ENCODE measurements around the gene CSTF3.

Gene CSTF3

DNA sequence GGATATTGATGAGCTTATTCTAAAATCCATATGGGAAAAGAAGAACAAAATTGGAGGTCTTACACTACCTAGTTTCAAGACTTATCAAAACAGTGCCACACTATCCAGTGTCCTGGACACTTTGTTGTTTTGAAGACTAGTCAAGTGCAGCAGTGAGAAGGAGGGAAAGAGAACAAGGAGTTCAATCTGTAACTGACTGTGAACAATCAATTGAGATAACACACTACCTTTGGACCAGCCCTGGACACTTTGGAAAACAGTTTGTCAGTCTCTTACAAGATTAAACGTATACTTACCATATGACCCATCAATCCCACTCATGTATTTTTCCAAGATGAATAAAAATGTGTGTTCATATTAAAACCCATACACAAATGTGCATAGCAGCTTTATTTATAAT lies 10.0 kb upstream of the CSTF3 start:
- Histone ChIP-seq H3K27ac (ENCODE audit: low read depth, low read length) (no peak overlapping the region), H3K27me3 (ENCODE audit: control insufficient read depth, low read length) (no peaks in the 10 kb centered on the region), H3K4me2 (ENCODE audit: low read length) (no peak overlapping the region), H3K9me3 (ENCODE audit: control insufficient read depth, insufficient read depth, low read length) (no peaks in the 10 kb centered on the region), H3K9me2 (replicated peaks; ENCODE audit: control insufficient read depth, low read length) (no peaks in the 10 kb centered on the region), H3K36me3 (ENCODE audit: control insufficient read depth, low read length) (no peaks in the 10 kb centered on the region), H3K4me3 (ENCODE audit: low read length) (no peak overlapping the region), H3F3A (ENCODE audit: control insufficient read depth, insufficient read depth) (no peaks in the 10 kb centered on the region), H3K79me2 (ENCODE audit: control insufficient read depth, low read length) (peaks cover 13% of the 10 kb centered on the region; the same call in 1 of the 2 replicates), H3K4me1 (ENCODE audit: control insufficient read depth, low read length) (no peaks in the 10 kb centered on the region), H4K20me1 (ENCODE audit: control insufficient read depth, insufficient read depth, low read depth, low read length) (no peaks in the 10 kb centered on the region)
- TF ChIP-seq EZH2phosphoT487 (IDR thresholded peaks at IDR 0.05; ENCODE audit: borderline replicate concordance, low read length) = no peak
- TF ChIP-seq, protein P1, sequence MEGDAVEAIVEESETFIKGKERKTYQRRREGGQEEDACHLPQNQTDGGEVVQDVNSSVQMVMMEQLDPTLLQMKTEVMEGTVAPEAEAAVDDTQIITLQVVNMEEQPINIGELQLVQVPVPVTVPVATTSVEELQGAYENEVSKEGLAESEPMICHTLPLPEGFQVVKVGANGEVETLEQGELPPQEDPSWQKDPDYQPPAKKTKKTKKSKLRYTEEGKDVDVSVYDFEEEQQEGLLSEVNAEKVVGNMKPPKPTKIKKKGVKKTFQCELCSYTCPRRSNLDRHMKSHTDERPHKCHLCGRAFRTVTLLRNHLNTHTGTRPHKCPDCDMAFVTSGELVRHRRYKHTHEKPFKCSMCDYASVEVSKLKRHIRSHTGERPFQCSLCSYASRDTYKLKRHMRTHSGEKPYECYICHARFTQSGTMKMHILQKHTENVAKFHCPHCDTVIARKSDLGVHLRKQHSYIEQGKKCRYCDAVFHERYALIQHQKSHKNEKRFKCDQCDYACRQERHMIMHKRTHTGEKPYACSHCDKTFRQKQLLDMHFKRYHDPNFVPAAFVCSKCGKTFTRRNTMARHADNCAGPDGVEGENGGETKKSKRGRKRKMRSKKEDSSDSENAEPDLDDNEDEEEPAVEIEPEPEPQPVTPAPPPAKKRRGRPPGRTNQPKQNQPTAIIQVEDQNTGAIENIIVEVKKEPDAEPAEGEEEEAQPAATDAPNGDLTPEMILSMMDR (IDR thresholded peaks at IDR 0.05; ENCODE audit: low read depth, low read length, poor library complexity, severe bottlenecking) = no peak

DNA sequence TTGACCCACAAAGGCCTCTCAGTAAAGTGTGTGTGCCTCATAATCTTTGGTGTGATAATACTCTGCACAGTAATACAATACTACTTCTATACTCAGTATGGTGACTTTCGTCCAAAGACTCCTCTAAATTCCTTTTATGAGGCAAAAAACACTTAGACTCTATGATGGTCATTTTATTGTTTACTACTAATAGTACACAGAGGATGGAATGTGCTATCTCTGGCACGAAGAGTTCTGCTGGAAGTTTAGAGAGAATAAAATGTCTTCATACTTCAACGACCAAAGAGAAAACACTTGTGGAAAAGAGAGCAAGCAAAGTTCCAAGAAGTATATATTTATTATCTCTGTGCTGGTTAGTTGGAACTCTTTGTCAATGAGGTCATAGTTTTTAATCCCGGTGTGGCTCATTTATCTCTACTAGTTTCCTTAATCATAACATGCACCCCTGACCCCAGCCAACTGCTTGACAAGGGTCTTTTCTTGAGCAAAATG lies 7.5 kb upstream of the CSTF3 start:
- Histone ChIP-seq H3K79me2 (ENCODE audit: control insufficient read depth, low read length) (peaks cover 24% of the 10 kb centered on the region), H3K9me2 (replicated peaks; ENCODE audit: control insufficient read depth, low read length) (no peaks in the 10 kb centered on the region), H3K27ac (ENCODE audit: low read depth, low read length) (no peak overlapping the region), H3K4me2 (ENCODE audit: low read length) (no peak overlapping the region), H3K4me1 (ENCODE audit: control insufficient read depth, low read length) (no peaks in the 10 kb centered on the region), H3K4me3 (ENCODE audit: low read length) (no peak overlapping the region), H3K9me3 (ENCODE audit: control insufficient read depth, insufficient read depth, low read length) (no peaks in the 10 kb centered on the region), H4K20me1 (ENCODE audit: control insufficient read depth, insufficient read depth, low read depth, low read length) (no peaks in the 10 kb centered on the region), H3K27me3 (ENCODE audit: control insufficient read depth, low read length) (no peaks in the 10 kb centered on the region), H3F3A (ENCODE audit: control insufficient read depth, insufficient read depth) (no peaks in the 10 kb centered on the region; the same call in 1 of the 2 replicates), H3K36me3 (ENCODE audit: control insufficient read depth, low read length) (no peaks in the 10 kb centered on the region)
- TF ChIP-seq, protein P1 (IDR thresholded peaks at IDR 0.05; ENCODE audit: low read depth, low read length, poor library complexity, severe bottlenecking) = no peak
- TF ChIP-seq EZH2phosphoT487 (IDR thresholded peaks at IDR 0.05; ENCODE audit: borderline replicate concordance, low read length) = no peak

DNA sequence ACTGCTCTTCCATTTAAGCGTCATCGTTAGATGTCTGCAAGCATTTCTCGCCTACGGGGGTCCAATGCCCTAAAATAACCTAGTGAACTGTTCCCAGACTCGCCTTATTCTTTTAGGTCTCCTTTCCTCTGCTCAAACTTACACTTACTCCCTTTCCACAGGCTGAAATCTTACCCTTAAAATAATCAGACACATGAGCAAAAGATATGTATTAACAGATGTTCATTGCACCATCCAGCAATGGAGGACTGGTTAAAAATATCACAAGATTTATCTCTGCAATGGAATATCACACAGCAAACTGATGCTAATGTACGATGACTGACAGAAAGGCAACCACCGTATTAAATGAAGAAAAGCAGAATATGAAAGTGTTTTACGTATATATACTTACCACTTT lies 1.6 kb upstream of the CSTF3 start:
- TF ChIP-seq EZH2phosphoT487 (IDR thresholded peaks at IDR 0.05; ENCODE audit: borderline replicate concordance, low read length) = no peak
- TF ChIP-seq, protein P1 (IDR thresholded peaks at IDR 0.05; ENCODE audit: low read depth, low read length, poor library complexity, severe bottlenecking) = no peak
- H3K4me2 ChIP-seq (ENCODE audit: low read length) = peak overlapping the region; percentile 81

More for the DNA sequence above, 1.6 kb upstream of the CSTF3 start:
- peaks cover 5% of the 10 kb centered on the region; the same call in 1 of the 2 replicates for H3F3A ChIP-seq (ENCODE audit: control insufficient read depth, insufficient read depth)
- no peaks in the 10 kb centered on the region for H3K27me3 ChIP-seq (ENCODE audit: control insufficient read depth, low read length)
- H3K4me3 ChIP-seq (ENCODE audit: low read length) = peak overlapping the region; percentile 94
- no peaks in the 10 kb centered on the region for H3K9me2 ChIP-seq (replicated peaks; ENCODE audit: control insufficient read depth, low read length)
- H3K79me2 ChIP-seq (ENCODE audit: control insufficient read depth, low read length) = peaks cover 75% of the 10 kb centered on the region
- no peak overlapping the region for H3K27ac ChIP-seq (ENCODE audit: low read depth, low read length)
- H3K9me3 ChIP-seq (ENCODE audit: control insufficient read depth, insufficient read depth, low read length) = no peaks in the 10 kb centered on the region
- peaks cover 37% of the 10 kb centered on the region for H3K4me1 ChIP-seq (ENCODE audit: control insufficient read depth, low read length)
- peaks cover 36% of the 10 kb centered on the region for H3K36me3 ChIP-seq (ENCODE audit: control insufficient read depth, low read length)
- no peaks in the 10 kb centered on the region for H4K20me1 ChIP-seq (ENCODE audit: control insufficient read depth, insufficient read depth, low read depth, low read length)

Data from DOHH2 (cell line).